T-helper 2 cell (primary cell): Measurements from ENCODE around the gene SRD5A1.

Source experiments
- DNase-seq, 5 experiments: peaks; one replicate each; pipeline versions ENCODE4 v3.0.0 to v3.0.0-alpha.2; 2012 to 2022
- total RNA-seq, 2 donors: gene quantifications; one replicate each; lab custom pipeline; 2026; lab: John Stamatoyannopoulos, UW

The SRD5A1 gene
- total RNA-seq: 1.6 to 9.4 reads per million in 2 donors

GRCh38 chr5:6632888-6633468 lies at the start of gene SRD5A1, which contains the start of gene NSUN2:
SRD5A1 (plus strand) TSS chr5:6633440; CDS start chr5:6633577, 137 bp downstream.
NSUN2 (minus strand) TSS chr5:6633044; CDS start chr5:6632979, 65 bp downstream.
- DNase-seq: peak; percentile 87 to 94 (median 90)

- DNase-seq: no peak
These were observed 49.1 kb upstream of the SRD5A1 start for GRCh38 chr5:6584101-6584645.

- no peak for DNase-seq
These were observed 48.5 kb upstream of the SRD5A1 start for GRCh38 chr5:6584727-6585126.

GRCh38 chr5:6585168-6585567 lies 48.1 kb upstream of the SRD5A1 start:
- DNase-seq: no peak

- DNase-seq: no peak
These were observed 47.1 kb upstream of the SRD5A1 start for GRCh38 chr5:6585939-6586646.

GRCh38 chr5:6586647-6587042 lies 46.6 kb upstream of the SRD5A1 start:
- DNase-seq: no peak

- DNase-seq: no peak
These were observed 46.1 kb upstream of the SRD5A1 start for GRCh38 chr5:6587171-6587570.

- no peak for DNase-seq
These were observed 42.7 kb upstream of the SRD5A1 start for GRCh38 chr5:6590581-6590980.

GRCh38 chr5:6591671-6592288 lies 41.5 kb upstream of the SRD5A1 start:
- DNase-seq: no peak

GRCh38 chr5:6592601-6593000 lies 40.6 kb upstream of the SRD5A1 start:
- no peak for DNase-seq

GRCh38 chr5:6593148-6594016 lies 39.9 kb upstream of the SRD5A1 start:
- DNase-seq: no peak

GRCh38 chr5:6594066-6594465 lies 39.2 kb upstream of the SRD5A1 start:
- no peak for DNase-seq

- DNase-seq: no peak
These were observed 37.8 kb upstream of the SRD5A1 start for GRCh38 chr5:6595405-6595804.

GRCh38 chr5:6596388-6596787 lies 36.9 kb upstream of the SRD5A1 start:
- DNase-seq: no peak

GRCh38 chr5:6597557-6597956 lies 35.7 kb upstream of the SRD5A1 start:
- no peak for DNase-seq

- DNase-seq: no peak
These were observed 34.8 kb upstream of the SRD5A1 start for GRCh38 chr5:6598351-6598900.

GRCh38 chr5:6599739-6600138 lies 33.5 kb upstream of the SRD5A1 start:
- DNase-seq: no peak

- no peak for DNase-seq
These were observed 32.0 kb upstream of the SRD5A1 start for GRCh38 chr5:6601271-6601670.

- no peak for DNase-seq
These were observed 31.4 kb upstream of the SRD5A1 start for GRCh38 chr5:6601816-6602215.

GRCh38 chr5:6602441-6602840 lies 30.8 kb upstream of the SRD5A1 start:
- no peak for DNase-seq

GRCh38 chr5:6603643-6604042 lies 29.6 kb upstream of the SRD5A1 start:
- no peak for DNase-seq

- no peak for DNase-seq
These were observed 28.9 kb upstream of the SRD5A1 start for GRCh38 chr5:6604341-6604740.
